ENCODE measurements around the gene KLF7.

Gene KLF7

DNA sequence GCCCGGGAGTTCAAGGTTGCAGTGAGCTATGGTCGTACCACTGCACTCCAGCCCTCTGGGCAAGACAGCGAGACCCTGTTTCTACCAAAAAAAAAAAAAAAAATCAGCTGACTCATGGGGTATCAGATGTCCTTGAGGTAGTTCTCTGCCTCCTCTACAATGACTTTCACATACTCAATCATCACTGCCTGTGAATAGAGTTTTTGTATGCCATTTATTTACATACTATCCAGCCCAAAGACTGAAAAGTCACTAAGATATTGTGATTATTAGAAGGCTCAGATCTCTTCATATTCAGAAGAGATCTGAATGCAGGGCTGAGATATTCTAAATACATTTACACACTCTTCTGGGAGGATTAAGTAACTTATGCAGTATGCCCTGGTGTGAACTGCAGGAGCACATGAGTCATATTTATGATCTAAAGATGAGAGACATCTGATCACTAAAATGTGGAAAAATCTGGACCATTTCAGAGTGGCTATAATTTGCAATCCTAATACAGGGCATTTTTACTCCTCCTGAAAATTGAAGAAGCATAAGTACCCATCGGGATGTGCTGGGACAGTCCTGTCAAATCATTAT is 38.9 kb downstream of the KLF7 start:
- DNase-seq (ENCODE audit: low read depth in 1 of 2, low spot score in 1 of 2), result no peak
- H3K27me3 ChIP-seq (ENCODE audit: insufficient read depth, poor library complexity, severe bottlenecking), result no peaks in the 10 kb centered on the region
- no peak overlapping the region for H3K27ac ChIP-seq (replicated peaks)
- no peak for TF ChIP-seq POLR2AphosphoS5 (IDR thresholded peaks at IDR 0.05; ENCODE audit: low read depth)
- TF ChIP-seq GABPA (IDR thresholded peaks at IDR 0.05; ENCODE audit: low read depth), result no peak
- no peak for TF ChIP-seq SPI1 (IDR thresholded peaks at IDR 0.05; ENCODE audit: borderline replicate concordance, low read depth)
- TF ChIP-seq REST (IDR thresholded peaks at IDR 0.05; ENCODE audit: insufficient replicate concordance, low read depth), result no peak
- TF ChIP-seq, protein P1, sequence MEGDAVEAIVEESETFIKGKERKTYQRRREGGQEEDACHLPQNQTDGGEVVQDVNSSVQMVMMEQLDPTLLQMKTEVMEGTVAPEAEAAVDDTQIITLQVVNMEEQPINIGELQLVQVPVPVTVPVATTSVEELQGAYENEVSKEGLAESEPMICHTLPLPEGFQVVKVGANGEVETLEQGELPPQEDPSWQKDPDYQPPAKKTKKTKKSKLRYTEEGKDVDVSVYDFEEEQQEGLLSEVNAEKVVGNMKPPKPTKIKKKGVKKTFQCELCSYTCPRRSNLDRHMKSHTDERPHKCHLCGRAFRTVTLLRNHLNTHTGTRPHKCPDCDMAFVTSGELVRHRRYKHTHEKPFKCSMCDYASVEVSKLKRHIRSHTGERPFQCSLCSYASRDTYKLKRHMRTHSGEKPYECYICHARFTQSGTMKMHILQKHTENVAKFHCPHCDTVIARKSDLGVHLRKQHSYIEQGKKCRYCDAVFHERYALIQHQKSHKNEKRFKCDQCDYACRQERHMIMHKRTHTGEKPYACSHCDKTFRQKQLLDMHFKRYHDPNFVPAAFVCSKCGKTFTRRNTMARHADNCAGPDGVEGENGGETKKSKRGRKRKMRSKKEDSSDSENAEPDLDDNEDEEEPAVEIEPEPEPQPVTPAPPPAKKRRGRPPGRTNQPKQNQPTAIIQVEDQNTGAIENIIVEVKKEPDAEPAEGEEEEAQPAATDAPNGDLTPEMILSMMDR (IDR thresholded peaks at IDR 0.05; ENCODE audit: insufficient read depth, low read length), result no peak
- no peak overlapping the region for H3K4me3 ChIP-seq (replicated peaks; ENCODE audit: insufficient read depth, low read length)

GRCh38 chr2:207123776-207124391 is 41.9 kb downstream of the KLF7 start:
- Histone ChIP-seq H3K4me3 (replicated peaks; ENCODE audit: insufficient read depth, low read length) (no peak overlapping the region), H3K27ac (replicated peaks) (no peak overlapping the region), H3K27me3 (ENCODE audit: insufficient read depth, poor library complexity, severe bottlenecking) (no peaks in the 10 kb centered on the region)
- DNase-seq (ENCODE audit: low read depth in 1 of 2, low spot score in 1 of 2), result no peak
- TF ChIP-seq GABPA (IDR thresholded peaks at IDR 0.05; ENCODE audit: low read depth) (no peak), REST (IDR thresholded peaks at IDR 0.05; ENCODE audit: insufficient replicate concordance, low read depth) (no peak), SPI1 (IDR thresholded peaks at IDR 0.05; ENCODE audit: borderline replicate concordance, low read depth) (no peak), POLR2AphosphoS5 (IDR thresholded peaks at IDR 0.05; ENCODE audit: low read depth) (no peak)
- TF ChIP-seq, protein P1 (IDR thresholded peaks at IDR 0.05; ENCODE audit: insufficient read depth, low read length), result no peak

GRCh38 chr2:207123335-207123744 is 42.4 kb downstream of the KLF7 start:
- no peaks in the 10 kb centered on the region for H3K27me3 ChIP-seq (ENCODE audit: insufficient read depth, poor library complexity, severe bottlenecking)
- H3K27ac ChIP-seq (replicated peaks), result no peak overlapping the region
- no peak for DNase-seq (ENCODE audit: low read depth in 1 of 2, low spot score in 1 of 2)

More at GRCh38 chr2:207123335-207123744, 42.4 kb downstream of the KLF7 start:
- TF ChIP-seq SPI1 (IDR thresholded peaks at IDR 0.05; ENCODE audit: borderline replicate concordance, low read depth), result no peak
- TF ChIP-seq, protein P1 (IDR thresholded peaks at IDR 0.05; ENCODE audit: insufficient read depth, low read length), result no peak
- no peak for TF ChIP-seq REST (IDR thresholded peaks at IDR 0.05; ENCODE audit: insufficient replicate concordance, low read depth)
- no peak for TF ChIP-seq POLR2AphosphoS5 (IDR thresholded peaks at IDR 0.05; ENCODE audit: low read depth)
- TF ChIP-seq GABPA (IDR thresholded peaks at IDR 0.05; ENCODE audit: low read depth), result no peak
- H3K4me3 ChIP-seq (replicated peaks; ENCODE audit: insufficient read depth, low read length), result no peak overlapping the region
